ENCODE measurements around the gene ZNF654. TPM values are rescaled to one million over a fixed set of nuclear protein-coding genes. Genes with fewer than 3 reads are reported as not detected.
"Not testable (repeated sequence)": the region's sequence is repeated elsewhere in the genome, so short reads cannot be mapped to it uniquely, and the experiment has no call there.

ZNF654 gene
- total RNA-seq, 1 donor from 2014 or later = 11.2 TPM

DNA sequence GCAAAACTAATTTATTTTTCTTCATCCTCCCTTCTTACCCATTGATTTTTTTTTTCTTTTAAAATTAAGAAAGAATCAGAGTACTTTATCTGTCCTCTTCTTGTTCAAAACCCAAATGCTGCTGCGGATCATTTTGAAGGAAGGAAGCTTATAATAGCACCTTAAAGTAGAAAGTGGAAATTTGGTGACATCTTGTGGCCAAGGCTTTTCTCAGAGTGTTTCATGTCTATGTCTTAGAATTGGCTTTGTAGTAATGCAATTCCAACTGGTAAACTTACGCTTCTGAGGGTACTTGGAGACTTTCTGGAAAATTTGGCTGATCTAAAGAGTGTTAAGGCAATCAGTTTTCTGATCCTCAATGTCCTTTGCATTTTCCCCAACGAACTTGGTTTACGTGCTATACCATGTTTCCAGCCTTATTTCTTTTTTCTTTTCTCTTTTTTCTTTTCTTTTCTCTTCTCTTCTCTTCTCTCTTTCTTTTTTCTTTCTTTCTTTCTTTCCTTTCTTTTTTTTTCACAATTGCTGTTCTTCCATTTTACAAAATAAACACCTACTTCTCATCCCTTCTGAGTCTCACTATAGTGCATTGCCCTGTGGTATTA, 121.4 kb downstream of the ZNF654 start:
- CTCF ChIA-PET = interaction anchor here (0.6 to 3.3 kb wide), 10 partner anchors 8 to 921 kb away, joined by 3 to 20 read pairs (median 4); partner anchors contain the start of gene C3orf38
- no peak for DNase-seq
- Mint-ChIP-seq H3K4me1 (no peaks in the 10 kb centered on the region), H3K27me3 (no peaks in the 10 kb centered on the region), H3K4me3 (no peak overlapping the region), H3K27ac (no peak overlapping the region), H3K36me3 (ENCODE audit: low read depth) (no peaks in the 10 kb centered on the region), H3K9me3 (peaks cover 8% of the 10 kb centered on the region)
- ATAC-seq (ENCODE audit: low read depth) = no peak
- TF ChIP-seq, protein P1, sequence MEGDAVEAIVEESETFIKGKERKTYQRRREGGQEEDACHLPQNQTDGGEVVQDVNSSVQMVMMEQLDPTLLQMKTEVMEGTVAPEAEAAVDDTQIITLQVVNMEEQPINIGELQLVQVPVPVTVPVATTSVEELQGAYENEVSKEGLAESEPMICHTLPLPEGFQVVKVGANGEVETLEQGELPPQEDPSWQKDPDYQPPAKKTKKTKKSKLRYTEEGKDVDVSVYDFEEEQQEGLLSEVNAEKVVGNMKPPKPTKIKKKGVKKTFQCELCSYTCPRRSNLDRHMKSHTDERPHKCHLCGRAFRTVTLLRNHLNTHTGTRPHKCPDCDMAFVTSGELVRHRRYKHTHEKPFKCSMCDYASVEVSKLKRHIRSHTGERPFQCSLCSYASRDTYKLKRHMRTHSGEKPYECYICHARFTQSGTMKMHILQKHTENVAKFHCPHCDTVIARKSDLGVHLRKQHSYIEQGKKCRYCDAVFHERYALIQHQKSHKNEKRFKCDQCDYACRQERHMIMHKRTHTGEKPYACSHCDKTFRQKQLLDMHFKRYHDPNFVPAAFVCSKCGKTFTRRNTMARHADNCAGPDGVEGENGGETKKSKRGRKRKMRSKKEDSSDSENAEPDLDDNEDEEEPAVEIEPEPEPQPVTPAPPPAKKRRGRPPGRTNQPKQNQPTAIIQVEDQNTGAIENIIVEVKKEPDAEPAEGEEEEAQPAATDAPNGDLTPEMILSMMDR (IDR thresholded peaks at IDR 0.05) = no peak
- POLR2A ChIA-PET = no interaction called here
- intact Hi-C loops (cut with micrococcal nuclease) = loop anchor here (1.0 to 2.0 kb wide), 5 partner anchors 30 to 920 kb away; no protein-coding TSS in a partner anchor

- ATAC-seq (ENCODE audit: low read depth); DNase-seq; POLR2A ChIA-PET; H3K4me1 Mint-ChIP-seq; H3K27me3 Mint-ChIP-seq; intact Hi-C loops (cut with micrococcal nuclease); H3K27ac Mint-ChIP-seq; H3K36me3 Mint-ChIP-seq (ENCODE audit: low read depth); H3K4me3 Mint-ChIP-seq: not testable (repeated sequence)
- CTCF ChIA-PET = interaction anchor here (3.3 kb wide), 1 partner anchor 832 kb away, joined by 20 read pairs; no protein-coding TSS in a partner anchor
- H3K9me3 Mint-ChIP-seq = peaks cover 13% of the 10 kb centered on the region
These were observed 123.3 kb downstream of the ZNF654 start for GRCh38 chr3:88182165-88182918.

DNA sequence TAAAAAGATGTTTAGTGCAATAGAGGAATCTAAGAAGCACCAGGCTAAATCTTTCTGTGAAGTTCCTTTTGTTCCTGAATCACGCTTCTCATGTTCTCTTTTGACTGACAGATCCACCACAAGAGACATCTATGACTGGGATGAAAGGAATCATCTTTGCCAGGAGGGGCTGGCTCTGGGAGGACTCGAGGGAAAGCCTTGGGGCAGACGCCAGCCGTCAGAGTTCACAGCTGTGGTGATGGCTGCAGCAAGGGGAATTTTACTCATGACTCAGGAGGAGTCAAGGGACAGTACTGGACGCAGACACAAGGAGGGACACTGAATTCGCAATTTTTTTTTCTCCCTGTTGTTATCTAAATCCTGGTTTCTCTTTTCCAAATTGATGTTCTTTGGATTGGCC, 129.4 kb downstream of the ZNF654 start:
- DNase-seq (no peak), ATAC-seq (ENCODE audit: low read depth) (no peak)
- TF ChIP-seq, protein P1 (IDR thresholded peaks at IDR 0.05) = no peak
- ChIA-PET POLR2A (no interaction called here), CTCF (interaction anchor here (1.2 kb wide), 1 partner anchor 8 kb away, joined by 3 read pairs; no protein-coding TSS in a partner anchor)
- intact Hi-C loops (cut with micrococcal nuclease) = no loop called here
- H3K4me1 Mint-ChIP-seq = peaks cover 2% of the 10 kb centered on the region
- H3K27ac Mint-ChIP-seq = no peak overlapping the region
- H3K4me3 Mint-ChIP-seq = no peak overlapping the region
- H3K27me3 Mint-ChIP-seq = no peaks in the 10 kb centered on the region
- no peaks in the 10 kb centered on the region for H3K36me3 Mint-ChIP-seq (ENCODE audit: low read depth)
- peaks cover 13% of the 10 kb centered on the region for H3K9me3 Mint-ChIP-seq

GRCh38 chr3:88189361-88189810, 130.3 kb downstream of the ZNF654 start:
- DNase-seq (no peak), ATAC-seq (ENCODE audit: low read depth) (no peak)
- H3K9me3 Mint-ChIP-seq = peaks cover 10% of the 10 kb centered on the region
- H3K27me3 Mint-ChIP-seq = no peaks in the 10 kb centered on the region
- ChIA-PET POLR2A (no interaction called here), CTCF (interaction anchor here (1.2 kb wide), 1 partner anchor 9 kb away, joined by 3 read pairs; no protein-coding TSS in a partner anchor)
- no peaks in the 10 kb centered on the region for H3K36me3 Mint-ChIP-seq (ENCODE audit: low read depth)
- intact Hi-C loops (cut with micrococcal nuclease) = no loop called here
- H3K4me1 Mint-ChIP-seq = peaks cover 2% of the 10 kb centered on the region
- H3K4me3 Mint-ChIP-seq = no peak overlapping the region
- no peak overlapping the region for H3K27ac Mint-ChIP-seq
- TF ChIP-seq, protein P1 (IDR thresholded peaks at IDR 0.05) = no peak

DNA sequence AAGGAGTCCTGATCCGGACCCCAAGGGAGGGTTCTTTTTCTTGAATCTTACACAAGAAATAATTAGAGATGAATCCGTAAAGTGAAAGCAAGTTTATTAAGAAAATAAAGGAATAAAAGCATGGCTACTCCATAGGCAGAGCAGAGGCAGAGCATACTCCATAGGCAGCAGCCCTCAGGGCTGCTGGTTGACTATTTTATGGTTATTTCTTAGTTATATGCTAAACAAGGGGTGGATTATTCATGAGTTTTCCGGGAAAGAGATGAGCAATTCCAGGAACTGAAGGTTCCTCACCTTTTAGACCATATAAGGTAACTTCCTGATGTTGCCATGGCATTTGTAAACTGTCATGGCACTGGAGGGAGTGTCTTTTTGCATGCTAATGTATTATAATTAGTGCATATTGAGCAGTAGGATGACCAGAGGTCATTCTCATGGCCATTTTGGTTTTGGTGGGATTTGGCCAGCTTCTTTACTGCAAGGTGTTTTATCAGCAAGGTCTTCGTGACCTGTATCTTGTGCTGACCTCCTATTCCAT, 132.9 kb downstream of the ZNF654 start:
- no peak overlapping the region for H3K4me3 Mint-ChIP-seq
- no peak for ATAC-seq (ENCODE audit: low read depth)
- intact Hi-C loops (cut with micrococcal nuclease) = no loop called here
- ChIA-PET POLR2A (no interaction called here), CTCF (no interaction called here)
- peaks cover 2% of the 10 kb centered on the region for H3K9me3 Mint-ChIP-seq
- H3K27me3 Mint-ChIP-seq = no peaks in the 10 kb centered on the region
- TF ChIP-seq, protein P1 (IDR thresholded peaks at IDR 0.05) = no peak
- peaks cover 2% of the 10 kb centered on the region for H3K4me1 Mint-ChIP-seq
- H3K27ac Mint-ChIP-seq = no peak overlapping the region
- no peaks in the 10 kb centered on the region for H3K36me3 Mint-ChIP-seq (ENCODE audit: low read depth)
- no peak for DNase-seq
